Body of pancreas (tissue), 4 donors: ENCODE measurements around the gene CCSAP.

Experiments
- POLR2A ChIP-seq, 3 donors: fragments of 450-650 bp; IDR thresholded peaks; one replicate each; pipeline ENCODE4 v1.6.1; 2016; ENCODE audit warnings: antibody characterized with exemption in 3 of 3, mild to moderate bottlenecking in 2 of 3
- TF ChIP-seq, protein P1 (sequence below), 7 experiments: fragments of 450-650 bp in 4 of 7; fragments of 200-600 bp in 3 of 7; sonication (generic) in 3 of 7; IDR thresholded peaks; one replicate each; pipeline ENCODE4 v1.5.1; 2016 to 2019; ENCODE audit warnings: antibody characterized with exemption in 7 of 7

DNA sequence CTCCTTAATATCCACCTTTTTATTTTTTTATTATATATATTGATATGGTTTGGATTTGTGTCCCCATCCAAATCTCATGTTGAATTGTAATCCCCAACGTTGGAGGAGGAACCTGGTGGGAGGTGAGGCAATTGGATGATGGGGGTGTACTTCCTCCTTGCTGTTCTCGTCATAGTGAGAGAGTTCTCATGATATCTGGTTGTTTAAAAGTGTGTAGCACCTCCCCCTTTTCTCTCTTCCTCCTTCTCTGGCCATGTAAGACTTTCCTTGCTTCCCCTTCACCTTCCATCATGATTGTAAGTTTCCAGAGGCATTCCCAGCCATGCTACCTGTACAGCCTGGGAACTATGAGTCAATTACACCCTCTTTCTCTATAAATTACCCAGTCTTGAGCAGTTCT lies 22.7 kb upstream of the CCSAP start:
- TF ChIP-seq, protein P1, sequence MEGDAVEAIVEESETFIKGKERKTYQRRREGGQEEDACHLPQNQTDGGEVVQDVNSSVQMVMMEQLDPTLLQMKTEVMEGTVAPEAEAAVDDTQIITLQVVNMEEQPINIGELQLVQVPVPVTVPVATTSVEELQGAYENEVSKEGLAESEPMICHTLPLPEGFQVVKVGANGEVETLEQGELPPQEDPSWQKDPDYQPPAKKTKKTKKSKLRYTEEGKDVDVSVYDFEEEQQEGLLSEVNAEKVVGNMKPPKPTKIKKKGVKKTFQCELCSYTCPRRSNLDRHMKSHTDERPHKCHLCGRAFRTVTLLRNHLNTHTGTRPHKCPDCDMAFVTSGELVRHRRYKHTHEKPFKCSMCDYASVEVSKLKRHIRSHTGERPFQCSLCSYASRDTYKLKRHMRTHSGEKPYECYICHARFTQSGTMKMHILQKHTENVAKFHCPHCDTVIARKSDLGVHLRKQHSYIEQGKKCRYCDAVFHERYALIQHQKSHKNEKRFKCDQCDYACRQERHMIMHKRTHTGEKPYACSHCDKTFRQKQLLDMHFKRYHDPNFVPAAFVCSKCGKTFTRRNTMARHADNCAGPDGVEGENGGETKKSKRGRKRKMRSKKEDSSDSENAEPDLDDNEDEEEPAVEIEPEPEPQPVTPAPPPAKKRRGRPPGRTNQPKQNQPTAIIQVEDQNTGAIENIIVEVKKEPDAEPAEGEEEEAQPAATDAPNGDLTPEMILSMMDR (IDR thresholded peaks at IDR 0.05) = no peak
- no peak for TF ChIP-seq POLR2A (IDR thresholded peaks at IDR 0.05)
